Erythroblast (primary cell): ENCODE data around the gene TMEM62.

Experiments used
- GATA1 ChIP-seq: IDR thresholded peaks from 2 replicates; pipeline ENCODE4 v1.6.1; 2011; ENCODE audit warnings: low read depth, mild to moderate bottlenecking, control low read depth, low read length, moderate library complexity
- POLR2A ChIP-seq: IDR thresholded peaks from 2 replicates; pipeline ENCODE4 v1.6.1; 2011; ENCODE audit warnings: mild to moderate bottlenecking, low read length

DNA sequence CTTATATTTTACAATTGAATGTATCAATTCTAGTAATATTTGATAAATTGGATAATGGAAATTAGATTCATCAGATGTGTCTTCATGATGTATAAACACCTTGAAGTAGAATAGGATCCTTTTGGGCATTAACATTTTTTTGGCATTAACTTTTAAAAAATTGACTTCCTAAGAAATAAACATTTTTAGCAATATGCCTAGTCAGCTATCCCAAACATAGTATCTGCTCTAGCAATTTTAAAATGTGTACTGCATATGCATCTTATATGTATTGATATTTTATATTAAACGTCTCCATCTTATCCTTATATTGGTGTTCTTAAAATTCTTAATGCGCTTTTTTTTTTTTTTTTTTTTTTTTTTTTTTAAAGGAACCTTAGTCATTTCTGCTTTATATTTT lies 60.3 kb downstream of the TMEM62 start:
- TF ChIP-seq POLR2A, result no peak
- TF ChIP-seq GATA1, result no peak
